Measurements from ENCODE around the gene CMTM8.

The CMTM8 gene

GRCh38 chr3:32296251-32297204, 58.0 kb downstream of the CMTM8 start:
- DNase-seq (ENCODE audit: low read depth) = peak; percentile 86
- H3K4me1 ChIP-seq (ENCODE audit: control insufficient read depth, insufficient read depth, low read length) = peaks cover 4% of the 10 kb centered on the region
- no peak overlapping the region for H3K4me3 ChIP-seq (ENCODE audit: low read length)
- no peaks in the 10 kb centered on the region for H3K9me3 ChIP-seq (ENCODE audit: control insufficient read depth, low read length)
- H3K9ac ChIP-seq (ENCODE audit: low read length) = no peak overlapping the region
- H3K36me3 ChIP-seq (ENCODE audit: control insufficient read depth, insufficient read depth, low read length, severe bottlenecking) = no peaks in the 10 kb centered on the region
- peaks cover 5% of the 10 kb centered on the region for H3K27me3 ChIP-seq (replicated peaks; ENCODE audit: control insufficient read depth, insufficient read depth, low read length)

- H3K4me1 ChIP-seq (ENCODE audit: control insufficient read depth, insufficient read depth, low read length) = peaks cover 8% of the 10 kb centered on the region
- H3K9me3 ChIP-seq (ENCODE audit: control insufficient read depth, low read length) = no peaks in the 10 kb centered on the region
- no peak overlapping the region for H3K4me3 ChIP-seq (ENCODE audit: low read length)
- no peaks in the 10 kb centered on the region for H3K36me3 ChIP-seq (ENCODE audit: control insufficient read depth, insufficient read depth, low read length, severe bottlenecking)
- H3K27me3 ChIP-seq (replicated peaks; ENCODE audit: control insufficient read depth, insufficient read depth, low read length) = peaks cover 5% of the 10 kb centered on the region
- no peak overlapping the region for H3K9ac ChIP-seq (ENCODE audit: low read length)
- no peak for DNase-seq (ENCODE audit: low read depth)
These were observed 58.9 kb downstream of the CMTM8 start for GRCh38 chr3:32297366-32297765.

GRCh38 chr3:32301426-32301825, 62.9 kb downstream of the CMTM8 start:
- no peak for DNase-seq (ENCODE audit: low read depth)
- Histone ChIP-seq H3K4me3 (ENCODE audit: low read length) (no peak overlapping the region), H3K27me3 (replicated peaks; ENCODE audit: control insufficient read depth, insufficient read depth, low read length) (no peaks in the 10 kb centered on the region), H3K36me3 (ENCODE audit: control insufficient read depth, insufficient read depth, low read length, severe bottlenecking) (no peaks in the 10 kb centered on the region), H3K4me1 (ENCODE audit: control insufficient read depth, insufficient read depth, low read length) (peaks cover 45% of the 10 kb centered on the region), H3K9ac (ENCODE audit: low read length) (no peak overlapping the region), H3K9me3 (ENCODE audit: control insufficient read depth, low read length) (no peaks in the 10 kb centered on the region)

GRCh38 chr3:32302601-32303398, 64.3 kb downstream of the CMTM8 start:
- Histone ChIP-seq H3K9me3 (ENCODE audit: control insufficient read depth, low read length) (no peaks in the 10 kb centered on the region), H3K27me3 (replicated peaks; ENCODE audit: control insufficient read depth, insufficient read depth, low read length) (no peaks in the 10 kb centered on the region), H3K4me1 (ENCODE audit: control insufficient read depth, insufficient read depth, low read length) (peaks cover 42% of the 10 kb centered on the region), H3K4me3 (ENCODE audit: low read length) (no peak overlapping the region), H3K9ac (ENCODE audit: low read length) (peak overlapping the region; percentile 1), H3K36me3 (ENCODE audit: control insufficient read depth, insufficient read depth, low read length, severe bottlenecking) (no peaks in the 10 kb centered on the region)
- peak; percentile 40 for DNase-seq (ENCODE audit: low read depth)

GRCh38 chr3:32303399-32303747, 64.9 kb downstream of the CMTM8 start:
- Histone ChIP-seq H3K9ac (ENCODE audit: low read length) (peak overlapping the region; percentile 1), H3K36me3 (ENCODE audit: control insufficient read depth, insufficient read depth, low read length, severe bottlenecking) (no peaks in the 10 kb centered on the region), H3K9me3 (ENCODE audit: control insufficient read depth, low read length) (no peaks in the 10 kb centered on the region), H3K27me3 (replicated peaks; ENCODE audit: control insufficient read depth, insufficient read depth, low read length) (peaks cover 4% of the 10 kb centered on the region), H3K4me3 (ENCODE audit: low read length) (no peak overlapping the region), H3K4me1 (ENCODE audit: control insufficient read depth, insufficient read depth, low read length) (peaks cover 41% of the 10 kb centered on the region)
- no peak for DNase-seq (ENCODE audit: low read depth)

- Histone ChIP-seq H3K27me3 (replicated peaks; ENCODE audit: control insufficient read depth, insufficient read depth, low read length) (peaks cover 4% of the 10 kb centered on the region), H3K9ac (ENCODE audit: low read length) (no peak overlapping the region), H3K9me3 (ENCODE audit: control insufficient read depth, low read length) (no peaks in the 10 kb centered on the region), H3K36me3 (ENCODE audit: control insufficient read depth, insufficient read depth, low read length, severe bottlenecking) (no peaks in the 10 kb centered on the region), H3K4me3 (ENCODE audit: low read length) (no peak overlapping the region), H3K4me1 (ENCODE audit: control insufficient read depth, insufficient read depth, low read length) (peaks cover 41% of the 10 kb centered on the region)
- DNase-seq (ENCODE audit: low read depth) = no peak
These were observed 65.7 kb downstream of the CMTM8 start for GRCh38 chr3:32303977-32304881.

GRCh38 chr3:32305361-32305876, 66.9 kb downstream of the CMTM8 start:
- Histone ChIP-seq H3K9ac (ENCODE audit: low read length) (no peak overlapping the region), H3K36me3 (ENCODE audit: control insufficient read depth, insufficient read depth, low read length, severe bottlenecking) (no peaks in the 10 kb centered on the region), H3K4me3 (ENCODE audit: low read length) (no peak overlapping the region), H3K27me3 (replicated peaks; ENCODE audit: control insufficient read depth, insufficient read depth, low read length) (peaks cover 4% of the 10 kb centered on the region), H3K9me3 (ENCODE audit: control insufficient read depth, low read length) (no peaks in the 10 kb centered on the region), H3K4me1 (ENCODE audit: control insufficient read depth, insufficient read depth, low read length) (peaks cover 41% of the 10 kb centered on the region)
- no peak for DNase-seq (ENCODE audit: low read depth)

GRCh38 chr3:32306072-32306471, 67.6 kb downstream of the CMTM8 start:
- H3K36me3 ChIP-seq (ENCODE audit: control insufficient read depth, insufficient read depth, low read length, severe bottlenecking) = no peaks in the 10 kb centered on the region
- H3K9ac ChIP-seq (ENCODE audit: low read length) = no peak overlapping the region
- no peaks in the 10 kb centered on the region for H3K9me3 ChIP-seq (ENCODE audit: control insufficient read depth, low read length)
- DNase-seq (ENCODE audit: low read depth) = no peak
- H3K4me1 ChIP-seq (ENCODE audit: control insufficient read depth, insufficient read depth, low read length) = peaks cover 41% of the 10 kb centered on the region
- no peak overlapping the region for H3K4me3 ChIP-seq (ENCODE audit: low read length)
- H3K27me3 ChIP-seq (replicated peaks; ENCODE audit: control insufficient read depth, insufficient read depth, low read length) = peaks cover 4% of the 10 kb centered on the region

- H3K4me1 ChIP-seq (ENCODE audit: control insufficient read depth, insufficient read depth, low read length) = peaks cover 34% of the 10 kb centered on the region
- H3K4me3 ChIP-seq (ENCODE audit: low read length) = no peak overlapping the region
- no peaks in the 10 kb centered on the region for H3K9me3 ChIP-seq (ENCODE audit: control insufficient read depth, low read length)
- no peaks in the 10 kb centered on the region for H3K36me3 ChIP-seq (ENCODE audit: control insufficient read depth, insufficient read depth, low read length, severe bottlenecking)
- H3K9ac ChIP-seq (ENCODE audit: low read length) = no peak overlapping the region
- peaks cover 11% of the 10 kb centered on the region for H3K27me3 ChIP-seq (replicated peaks; ENCODE audit: control insufficient read depth, insufficient read depth, low read length)
- no peak for DNase-seq (ENCODE audit: low read depth)
These were observed 69.1 kb downstream of the CMTM8 start for GRCh38 chr3:32307591-32307990.

GRCh38 chr3:32308378-32308777, 69.9 kb downstream of the CMTM8 start:
- DNase-seq (ENCODE audit: low read depth) = no peak
- Histone ChIP-seq H3K4me3 (ENCODE audit: low read length) (no peak overlapping the region), H3K9me3 (ENCODE audit: control insufficient read depth, low read length) (no peaks in the 10 kb centered on the region), H3K27me3 (replicated peaks; ENCODE audit: control insufficient read depth, insufficient read depth, low read length) (peaks cover 17% of the 10 kb centered on the region), H3K4me1 (ENCODE audit: control insufficient read depth, insufficient read depth, low read length) (peaks cover 26% of the 10 kb centered on the region), H3K36me3 (ENCODE audit: control insufficient read depth, insufficient read depth, low read length, severe bottlenecking) (no peaks in the 10 kb centered on the region), H3K9ac (ENCODE audit: low read length) (no peak overlapping the region)

Data from adipocyte (in vitro differentiated cells).